Measurements from ENCODE around the gene TNFRSF18. TPM values are rescaled to one million over a fixed set of nuclear protein-coding genes. Genes with fewer than 3 reads are reported as not detected.

Gene TNFRSF18
- total and polyA plus RNA-seq, 4 donors: 0.17 to 0.24 (median 0.19) TPM; not detected in 1

- TF ChIP-seq CTCF (IDR thresholded peaks at IDR 0.05; ENCODE audit: low read depth, low read length, missing input control) (no peak), RAD21 (IDR thresholded peaks at IDR 0.05) (no peak), NR2F2 (IDR thresholded peaks at IDR 0.05) (no peak), YY1 (IDR thresholded peaks at IDR 0.05) (no peak), ATF3 (IDR thresholded peaks at IDR 0.05) (no peak), FOXA1 (IDR thresholded peaks at IDR 0.05) (no peak), SP1 (IDR thresholded peaks at IDR 0.05) (no peak)
Observed at GRCh38 chr1:1206966-1207531, 657 bp upstream of the TNFRSF18 start (continued).

- Histone ChIP-seq H3K9me3 (ENCODE audit: control insufficient read depth in 4 of 4, low read length in 3 of 4) (no peaks in the 10 kb centered on the region), H3K9ac (ENCODE audit: low read depth in 1 of 2, low read length in 2 of 2) (no peak overlapping the region), H3K27ac (ENCODE audit: low read depth in 1 of 2, low read length in 2 of 2) (no peak overlapping the region), H3K36me3 (ENCODE audit: control insufficient read depth in 4 of 4, insufficient read depth in 3 of 4, low read depth in 1 of 4, low read length in 3 of 4) (no peaks in the 10 kb centered on the region), H3K27me3 (ENCODE audit: control insufficient read depth in 4 of 4, insufficient read depth in 4 of 4, low read length in 3 of 4) (peaks cover 0 to 8% (median 0%) of the 10 kb centered on the region in 4 donors), H3K4me3 (ENCODE audit: low read depth in 1 of 3, low read length in 3 of 3) (peak overlapping the region in 1 of 3 donors; percentile 6), H3K4me1 (ENCODE audit: control insufficient read depth in 4 of 4, insufficient read depth in 4 of 4, low read length in 3 of 4) (peaks cover 0 to 6% (median 4%) of the 10 kb centered on the region in 4 donors)
- DNase-seq (ENCODE audit: low spot score): no peak
- TF ChIP-seq HNF4A (conservative IDR thresholded peaks at IDR 0.05): no peak
- no peak for TF ChIP-seq JUND (IDR thresholded peaks at IDR 0.05)
- no peak for TF ChIP-seq GABPA (IDR thresholded peaks at IDR 0.05 in 1 of 2, conservative IDR thresholded peaks at IDR 0.05 in 1 of 2)
- no peak for TF ChIP-seq TAF1 (conservative IDR thresholded peaks at IDR 0.05)
- 27% methylated on average over 31 of the region's 31 CpGs for WGBS
Observed at GRCh38 chr1:1205769-1206375, 520 bp downstream of the TNFRSF18 start.

- no peak for DNase-seq (ENCODE audit: low spot score)
- no peaks in the 10 kb centered on the region for H3K9me3 ChIP-seq (ENCODE audit: control insufficient read depth in 4 of 4, low read length in 3 of 4)
- no peaks in the 10 kb centered on the region for H3K36me3 ChIP-seq (ENCODE audit: control insufficient read depth in 4 of 4, insufficient read depth in 3 of 4, low read depth in 1 of 4, low read length in 3 of 4)
- no peak for TF ChIP-seq CTCF (IDR thresholded peaks at IDR 0.05; ENCODE audit: low read depth, low read length, missing input control)
- no peak overlapping the region for H3K9ac ChIP-seq (ENCODE audit: low read depth in 1 of 2, low read length in 2 of 2)
- no peak overlapping the region for H3K4me3 ChIP-seq (ENCODE audit: low read depth in 1 of 3, low read length in 3 of 3)
- H3K27me3 ChIP-seq (ENCODE audit: control insufficient read depth in 4 of 4, insufficient read depth in 4 of 4, low read length in 3 of 4): peaks cover 0 to 8% (median 0%) of the 10 kb centered on the region in 4 donors
- peaks cover 0 to 9% (median 4%) of the 10 kb centered on the region in 4 donors for H3K4me1 ChIP-seq (ENCODE audit: control insufficient read depth in 4 of 4, insufficient read depth in 4 of 4, low read length in 3 of 4)
- WGBS: 87% methylated on average over 19 of the region's 19 CpGs
- no peak overlapping the region for H3K27ac ChIP-seq (ENCODE audit: low read depth in 1 of 2, low read length in 2 of 2)
Observed at GRCh38 chr1:1204998-1205768, 1.2 kb downstream of the TNFRSF18 start.
